G401.6 (cell line): Measurements from ENCODE around the gene SRRM4.

ENCODE experiments used
- FAIRE-seq: peaks from 2 replicates; lab custom pipeline; 2012; peaks lifted over from hg19 to GRCh38; lab: Jason Lieb, UNC

The SRRM4 gene

GRCh38 chr12:119204671-119205285 is 223.4 kb downstream of the SRRM4 start:
- no peak for FAIRE-seq

- no peak for FAIRE-seq
Measured at GRCh38 chr12:119206348-119207062, 225.2 kb downstream of the SRRM4 start.

- no peak for FAIRE-seq
Measured at GRCh38 chr12:119207063-119207560, 225.8 kb downstream of the SRRM4 start.

GRCh38 chr12:119208626-119209061 is 227.3 kb downstream of the SRRM4 start:
- no peak for FAIRE-seq

- no peak for FAIRE-seq
Measured at GRCh38 chr12:119211884-119212283, 230.5 kb downstream of the SRRM4 start.
